SK-N-SH (cell line): ENCODE measurements around the gene UTS2. TPM values are rescaled to one million over a fixed set of nuclear protein-coding genes. Genes with fewer than 3 reads are reported as not detected.

ENCODE experiments used
- NFIC ChIP-seq: IDR thresholded peaks from 2 replicates; pipeline ENCODE4 v1.4.0; 2012; ENCODE audit warnings: borderline replicate concordance
- SIN3A ChIP-seq: IDR thresholded peaks from 2 replicates; pipeline ENCODE4 v1.6.1; 2012; ENCODE audit warnings: low read depth, mild to moderate bottlenecking, low read length, moderate library complexity, borderline replicate concordance
- TAF1 ChIP-seq: IDR thresholded peaks from 2 replicates; pipeline ENCODE4 v1.6.1; 2012; ENCODE audit warnings: low read depth, mild to moderate bottlenecking, low read length, moderate library complexity, borderline replicate concordance
- polyA plus RNA-seq, 3 experiments: library from polyadenylated mRNA; depleted of rRNA; stranded (reverse); fragments of >200 nt; gene quantifications; 2 replicates each; pipeline ENCODE4 v1.2.3, GENCODE V29; 2012
- TF ChIP-seq, protein P1 (sequence below): IDR thresholded peaks from 2 replicates; pipeline ENCODE4 v1.6.1; 2012; ENCODE audit warnings: mild to moderate bottlenecking, low read depth, low read length, moderate library complexity

Gene UTS2
- polyA plus RNA-seq, 1 of the 3 experiments (the other 2 are of a cell fraction), result 0.13 TPM

DNA sequence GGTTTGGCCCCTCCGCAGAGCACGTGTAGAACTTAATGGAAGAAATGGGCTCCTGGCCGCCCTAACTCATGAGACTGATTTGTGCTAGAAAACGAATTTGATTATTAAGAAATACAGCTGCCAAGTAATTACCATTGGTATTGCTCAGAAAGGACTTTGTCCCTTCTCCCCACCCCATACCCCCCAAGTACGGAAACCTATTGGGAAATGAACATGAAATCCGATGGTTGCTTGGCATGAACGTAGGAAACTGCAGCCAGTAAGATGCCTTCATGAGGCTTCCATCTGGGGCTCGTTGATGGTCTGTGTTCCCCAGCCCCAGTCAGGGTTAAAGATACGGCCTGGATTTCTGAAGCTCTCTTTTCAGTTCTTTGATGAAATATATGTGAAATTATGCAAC is 47.4 kb downstream of the UTS2 start (continued):
- TF ChIP-seq, protein P1, sequence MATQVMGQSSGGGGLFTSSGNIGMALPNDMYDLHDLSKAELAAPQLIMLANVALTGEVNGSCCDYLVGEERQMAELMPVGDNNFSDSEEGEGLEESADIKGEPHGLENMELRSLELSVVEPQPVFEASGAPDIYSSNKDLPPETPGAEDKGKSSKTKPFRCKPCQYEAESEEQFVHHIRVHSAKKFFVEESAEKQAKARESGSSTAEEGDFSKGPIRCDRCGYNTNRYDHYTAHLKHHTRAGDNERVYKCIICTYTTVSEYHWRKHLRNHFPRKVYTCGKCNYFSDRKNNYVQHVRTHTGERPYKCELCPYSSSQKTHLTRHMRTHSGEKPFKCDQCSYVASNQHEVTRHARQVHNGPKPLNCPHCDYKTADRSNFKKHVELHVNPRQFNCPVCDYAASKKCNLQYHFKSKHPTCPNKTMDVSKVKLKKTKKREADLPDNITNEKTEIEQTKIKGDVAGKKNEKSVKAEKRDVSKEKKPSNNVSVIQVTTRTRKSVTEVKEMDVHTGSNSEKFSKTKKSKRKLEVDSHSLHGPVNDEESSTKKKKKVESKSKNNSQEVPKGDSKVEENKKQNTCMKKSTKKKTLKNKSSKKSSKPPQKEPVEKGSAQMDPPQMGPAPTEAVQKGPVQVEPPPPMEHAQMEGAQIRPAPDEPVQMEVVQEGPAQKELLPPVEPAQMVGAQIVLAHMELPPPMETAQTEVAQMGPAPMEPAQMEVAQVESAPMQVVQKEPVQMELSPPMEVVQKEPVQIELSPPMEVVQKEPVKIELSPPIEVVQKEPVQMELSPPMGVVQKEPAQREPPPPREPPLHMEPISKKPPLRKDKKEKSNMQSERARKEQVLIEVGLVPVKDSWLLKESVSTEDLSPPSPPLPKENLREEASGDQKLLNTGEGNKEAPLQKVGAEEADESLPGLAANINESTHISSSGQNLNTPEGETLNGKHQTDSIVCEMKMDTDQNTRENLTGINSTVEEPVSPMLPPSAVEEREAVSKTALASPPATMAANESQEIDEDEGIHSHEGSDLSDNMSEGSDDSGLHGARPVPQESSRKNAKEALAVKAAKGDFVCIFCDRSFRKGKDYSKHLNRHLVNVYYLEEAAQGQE, result no peak
- TF ChIP-seq TAF1 (no peak), SIN3A (no peak), NFIC (no peak)

Other genes starting within 250 kb of the UTS2 start
- gene VAMP3, start 81.8 kb downstream of the UTS2 start, polyA plus RNA-seq (2012; rRNA removed), result 96.4 and 114 TPM in 2 replicates
- 6.0 and 7.3 TPM in 2 replicates for gene PER3, start 68.8 kb downstream of the UTS2 start, polyA plus RNA-seq (2012; rRNA removed)
- gene TNFRSF9, start 87.8 kb upstream of the UTS2 start, polyA plus RNA-seq (2012; rRNA removed), result 2.9 and 5.1 TPM in 2 replicates
- 415 and 421 TPM in 2 replicates for gene PARK7, start 108.6 kb upstream of the UTS2 start, polyA plus RNA-seq (2012; rRNA removed)
- 65.6 and 66.9 TPM in 2 replicates for gene ERRFI1, start 173.2 kb upstream of the UTS2 start, polyA plus RNA-seq (2012; rRNA removed)